Stomach (tissue), 9 donors: Measurements from ENCODE around the gene DMXL2. TPM values are rescaled to one million over a fixed set of nuclear protein-coding genes. Genes with fewer than 3 reads are reported as not detected.
A peak's percentile ranks its signal among the peaks of the same experiment; 100 is the strongest.

ENCODE experiments used
- DNase-seq, 2 donors: peaks; one replicate each; pipeline versions ENCODE4 v3.0.0 to v3.0.0-alpha.2; 2013 to 2019
- H3K27ac ChIP-seq, 5 donors: fragments of 200-600 bp in 4 of 5; sonication (generic) in 4 of 5; one replicate each; pipeline ENCODE4 v1.5.1; 2013 to 2019; ENCODE audit warnings: mild to moderate bottlenecking in 1 of 5, moderate library complexity in 1 of 5
- H3K27me3 ChIP-seq, 3 donors: fragments of 200-600 bp; sonication (generic); one replicate each; pipeline ENCODE4 v1.5.1; 2017 to 2019; ENCODE audit warnings: mixed run types in 1 of 3
- H3K36me3 ChIP-seq, 4 donors: fragments of 200-600 bp; sonication (generic); 1 replicate in 3 of 4; 2 replicates in 1 of 4; pipeline ENCODE4 v1.5.1; 2016 to 2019
- H3K4me1 ChIP-seq, 4 donors: fragments of 200-600 bp; sonication (generic); one replicate each; pipeline ENCODE4 v1.5.1; 2016 to 2019
- H3K4me3 ChIP-seq, 4 donors: fragments of 200-600 bp; sonication (generic) in 3 of 4; one replicate each; pipeline ENCODE4 v1.5.1; 2016 to 2019; ENCODE audit warnings: mild to moderate bottlenecking in 1 of 4
- H3K9me3 ChIP-seq, 4 donors: fragments of 200-600 bp; sonication (generic); one replicate each; pipeline ENCODE4 v1.5.1; 2016 to 2019
- CTCF ChIP-seq, 7 experiments: fragments of 450-650 bp in 4 of 7; fragments of 200-600 bp in 3 of 7; sonication (generic) in 3 of 7; IDR thresholded peaks; one replicate each; pipeline ENCODE4 v1.5.1; 2016 to 2019; ENCODE audit warnings: antibody characterized with exemption in 7 of 7, control low read depth in 2 of 7, mild to moderate bottlenecking in 1 of 7
- EP300 ChIP-seq: sonication (generic); formaldehyde crosslinking; IDR thresholded peaks from one replicate; pipeline ENCODE4 v1.6.1; 2017; ENCODE audit warnings: antibody characterized with exemption
- POLR2A ChIP-seq, 4 donors: fragments of 450-650 bp; IDR thresholded peaks; one replicate each; pipeline ENCODE4 v1.6.1; 2016; ENCODE audit warnings: antibody characterized with exemption in 4 of 4, control low read depth in 2 of 4, mild to moderate bottlenecking in 1 of 4, moderate library complexity in 1 of 4
- POLR2AphosphoS5 ChIP-seq, 3 donors: sonication (generic); formaldehyde crosslinking; IDR thresholded peaks; one replicate each; pipeline ENCODE4 v1.6.1; 2016; ENCODE audit warnings: antibody characterized with exemption in 3 of 3
- WGBS, 5 donors: extraction: QIAGEN DNeasy Blood & Tissue Kit in 3 of 5; methylation state at CpG; one replicate each; pipeline versions ENCODE4 v1.1.5 to v1.1.7; 2013 to 2018; 5-methylcytosine and 5-hydroxymethylcytosine counted together
- intact Hi-C: fragments of 100-400 bp; cut with DNase I; formaldehyde crosslinking; loops from one replicate; pipeline ENCODE4 v1.15.1; 2023; ENCODE audit warnings: low total_unique reads
- polyA plus RNA-seq, 3 donors: library from polyadenylated mRNA; stranded (reverse); fragments of 200-250 nt; gene quantifications; one replicate each; pipeline ENCODE4 v1.2.3, GENCODE V29; 2013
- total RNA-seq, 5 donors: library from RNA; depleted of rRNA; stranded (reverse); fragments of >200 nt; gene quantifications; one replicate each; pipeline versions ENCODE4 v1.1.0 to v1.2.3, GENCODE V29; 2014 to 2016
- donor health status: healthy with polysubstance abuse.
- donor health status: Bipolar disorder and iron deficiency.
- donor health status: healthy.

The DMXL2 gene
- total and polyA plus RNA-seq, 8 donors, result 4.9 to 78.4 (median 28.6) TPM

- peak; percentile 36 to 51 for DNase-seq
- Histone ChIP-seq H3K4me3 (no peak overlapping the region), H3K27ac (no peak overlapping the region), H3K4me1 (peaks cover 0 to 9% (median 5%) of the 10 kb centered on the region in 4 donors), H3K36me3 (no peaks in the 10 kb centered on the region), H3K9me3 (no peaks in the 10 kb centered on the region), H3K27me3 (peaks cover 0 to 3% (median 0%) of the 10 kb centered on the region in 3 donors)
- intact Hi-C loops, result no loop called here
- 36 to 48% (median 41%) methylated on average over 12 of the region's 12 CpGs for WGBS, 5 donors
- TF ChIP-seq POLR2AphosphoS5 (IDR thresholded peaks at IDR 0.05) (no peak), CTCF (IDR thresholded peaks at IDR 0.05) (peak in 3 of 7 experiments; percentile 25 to 45 (median 37))
These were observed 220.6 kb downstream of the DMXL2 start for GRCh38 chr15:51401872-51402517.

DNA sequence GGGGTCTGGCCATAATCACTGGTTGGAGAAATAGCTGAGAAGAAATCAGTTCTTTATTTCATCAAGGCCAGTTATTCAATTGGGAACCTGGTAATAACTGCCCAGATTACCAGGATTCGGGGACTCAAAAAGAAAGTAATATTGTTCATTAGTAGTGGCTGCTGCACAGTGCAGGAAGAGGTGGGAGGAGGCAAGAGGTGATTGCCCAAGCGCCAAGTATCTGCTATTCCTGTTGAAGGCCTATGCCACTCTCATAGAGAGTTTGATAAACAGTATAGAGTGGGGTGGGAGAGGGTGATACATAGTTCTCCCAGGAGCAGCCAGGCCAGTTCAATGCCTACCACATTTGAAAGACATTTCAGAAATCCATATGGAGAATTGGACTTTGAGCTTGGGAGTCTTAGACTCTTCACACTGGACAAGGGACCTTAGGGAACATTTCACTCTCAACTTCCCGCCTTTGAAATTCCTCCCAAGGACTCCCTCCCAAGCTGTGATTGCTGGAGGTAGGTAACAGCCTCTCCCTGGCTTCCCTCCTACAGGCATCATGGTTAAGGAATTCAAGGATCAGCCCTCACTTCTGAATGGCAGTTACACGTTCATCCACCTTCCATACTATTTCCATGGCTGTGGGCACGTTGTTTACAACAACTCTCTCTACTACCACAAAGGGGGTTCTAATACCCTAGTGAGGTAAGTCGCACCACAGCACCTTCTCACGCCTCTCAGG is 221.4 kb downstream of the DMXL2 start:
- H3K4me1 ChIP-seq, result peaks cover 0 to 8% (median 4%) of the 10 kb centered on the region in 4 donors
- intact Hi-C loops, result no loop called here
- 77 to 90% (median 88%) methylated on average over 7 of the region's 7 CpGs for WGBS, 5 donors
- no peak for DNase-seq
- H3K27ac ChIP-seq, result no peak overlapping the region
- no peak overlapping the region for H3K4me3 ChIP-seq
- H3K27me3 ChIP-seq, result peaks cover 0 to 3% (median 0%) of the 10 kb centered on the region in 3 donors
- no peak for TF ChIP-seq POLR2AphosphoS5 (IDR thresholded peaks at IDR 0.05)
- H3K36me3 ChIP-seq, result no peaks in the 10 kb centered on the region
- no peaks in the 10 kb centered on the region for H3K9me3 ChIP-seq

DNA sequence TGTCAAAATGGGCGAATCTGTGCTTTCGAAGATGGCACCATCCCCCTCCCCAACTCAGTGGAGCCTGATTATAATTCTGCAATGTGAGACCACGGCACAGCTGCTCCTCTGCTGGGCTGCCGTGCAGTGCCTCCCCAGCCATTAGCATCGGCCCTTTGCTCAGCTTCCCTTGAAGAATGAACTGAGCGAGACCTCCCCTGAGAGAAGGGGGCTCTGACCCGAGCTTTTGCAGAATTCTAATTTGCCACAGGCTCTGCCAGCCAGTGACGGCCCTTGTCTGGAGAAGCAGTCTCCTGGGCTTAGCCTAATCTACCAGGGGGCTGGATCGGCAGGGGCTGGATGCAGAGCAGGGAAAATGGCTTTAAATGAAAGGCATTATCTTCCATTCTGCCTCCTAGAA is 223.9 kb downstream of the DMXL2 start:
- Histone ChIP-seq H3K9me3 (no peaks in the 10 kb centered on the region), H3K36me3 (no peaks in the 10 kb centered on the region), H3K4me1 (no peaks in the 10 kb centered on the region), H3K4me3 (no peak overlapping the region), H3K27ac (no peak overlapping the region), H3K27me3 (peaks cover 0 to 3% (median 0%) of the 10 kb centered on the region in 3 donors)
- TF ChIP-seq CTCF (IDR thresholded peaks at IDR 0.05) (no peak), POLR2A (IDR thresholded peaks at IDR 0.05) (no peak), POLR2AphosphoS5 (IDR thresholded peaks at IDR 0.05) (no peak), EP300 (no peak)
- no peak for DNase-seq
- intact Hi-C loops, result no loop called here
- WGBS, 5 donors, result 63 to 83% (median 72%) methylated on average over 6 to 9 of the region's 9 CpGs

Other genes starting within 250 kb of the DMXL2 start
- 1 to 10 TPM in 1 of 5 donors, under 1 TPM in 1, not detected in 3; 0.43 to 2.4 TPM for gene SCG3, start 58.7 kb upstream of the DMXL2 start, total RNA-seq
- under 1 TPM; 0.31 to 0.93 (median 0.88) TPM for gene SCG3, start 58.7 kb upstream of the DMXL2 start, polyA plus RNA-seq
- gene LYSMD2, start 114.9 kb upstream of the DMXL2 start, total RNA-seq, result 10 to 100 TPM in 3 of 5 donors, 1 to 10 TPM in 1, not detected in 1; 4.8 to 24.9 (median 14.6) TPM
- gene LYSMD2, start 114.9 kb upstream of the DMXL2 start, polyA plus RNA-seq, result 10 to 100 TPM; 10.7 to 12.2 (median 11.7) TPM
- 10 to 100 TPM in 1 of 5 donors, 1 to 10 TPM in 3, under 1 TPM in 1; 0.87 to 19.3 (median 2.9) TPM for gene TMOD2, start 128.8 kb upstream of the DMXL2 start, total RNA-seq
- 1 to 10 TPM; 1.1 to 3.4 (median 3.2) TPM for gene TMOD2, start 128.8 kb upstream of the DMXL2 start, polyA plus RNA-seq
- gene TMOD3, start 206.9 kb upstream of the DMXL2 start, total RNA-seq, result 10 to 100 TPM; 12.1 to 64.3 (median 28.8) TPM
- 10 to 100 TPM; 10.1 to 14.5 (median 11.4) TPM for gene TMOD3, start 206.9 kb upstream of the DMXL2 start, polyA plus RNA-seq